Measurements from ENCODE around the gene CKM. TPM values are rescaled to one million over a fixed set of nuclear protein-coding genes. Genes with fewer than 3 reads are reported as not detected.

Gene CKM
- total and polyA plus RNA-seq, 7 donors: 0.48 to 14.4 (median 0.83) TPM

DNA sequence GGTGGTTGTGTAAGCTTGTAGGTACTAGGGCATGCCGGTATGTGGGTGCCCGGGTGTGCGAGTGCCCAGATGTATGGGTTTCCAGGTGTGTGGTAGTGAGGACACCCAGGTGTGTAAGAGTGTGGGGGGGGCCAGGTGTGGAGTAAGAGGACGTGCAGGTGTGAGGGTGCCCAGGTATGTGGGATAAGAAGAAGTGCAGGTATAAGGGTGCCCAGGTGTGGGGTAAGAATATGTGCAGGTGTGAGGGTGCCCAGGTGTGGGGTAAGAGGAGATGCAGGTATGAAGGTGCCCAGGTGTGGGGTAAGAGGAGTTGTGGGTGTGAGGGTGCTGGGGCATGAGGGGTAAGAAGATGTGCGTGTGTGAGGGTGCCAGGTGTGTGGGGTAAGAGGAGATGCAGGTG, 57.3 kb downstream of the CKM start:
- H3K4me3 ChIP-seq: no peak overlapping the region
- WGBS, 2 donors: 96% methylated on average over 5 of the region's 5 CpGs
- TF ChIP-seq, protein P1, sequence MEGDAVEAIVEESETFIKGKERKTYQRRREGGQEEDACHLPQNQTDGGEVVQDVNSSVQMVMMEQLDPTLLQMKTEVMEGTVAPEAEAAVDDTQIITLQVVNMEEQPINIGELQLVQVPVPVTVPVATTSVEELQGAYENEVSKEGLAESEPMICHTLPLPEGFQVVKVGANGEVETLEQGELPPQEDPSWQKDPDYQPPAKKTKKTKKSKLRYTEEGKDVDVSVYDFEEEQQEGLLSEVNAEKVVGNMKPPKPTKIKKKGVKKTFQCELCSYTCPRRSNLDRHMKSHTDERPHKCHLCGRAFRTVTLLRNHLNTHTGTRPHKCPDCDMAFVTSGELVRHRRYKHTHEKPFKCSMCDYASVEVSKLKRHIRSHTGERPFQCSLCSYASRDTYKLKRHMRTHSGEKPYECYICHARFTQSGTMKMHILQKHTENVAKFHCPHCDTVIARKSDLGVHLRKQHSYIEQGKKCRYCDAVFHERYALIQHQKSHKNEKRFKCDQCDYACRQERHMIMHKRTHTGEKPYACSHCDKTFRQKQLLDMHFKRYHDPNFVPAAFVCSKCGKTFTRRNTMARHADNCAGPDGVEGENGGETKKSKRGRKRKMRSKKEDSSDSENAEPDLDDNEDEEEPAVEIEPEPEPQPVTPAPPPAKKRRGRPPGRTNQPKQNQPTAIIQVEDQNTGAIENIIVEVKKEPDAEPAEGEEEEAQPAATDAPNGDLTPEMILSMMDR (IDR thresholded peaks at IDR 0.05): no peak
- TF ChIP-seq POLR2AphosphoS5 (IDR thresholded peaks at IDR 0.05) (no peak), POLR2A (IDR thresholded peaks at IDR 0.05) (no peak), EP300 (IDR thresholded peaks at IDR 0.05) (no peak)
- no peak for DNase-seq
- H3K36me3 ChIP-seq: peaks cover 0 to 59% (median 3%) of the 10 kb centered on the region in 4 donors
- H3K27ac ChIP-seq: no peak overlapping the region
- no peaks in the 10 kb centered on the region for H3K4me1 ChIP-seq
- no peaks in the 10 kb centered on the region for H3K27me3 ChIP-seq
- intact Hi-C loops (cut with DNase I): no loop called here
- H3K9me3 ChIP-seq: no peaks in the 10 kb centered on the region

DNA sequence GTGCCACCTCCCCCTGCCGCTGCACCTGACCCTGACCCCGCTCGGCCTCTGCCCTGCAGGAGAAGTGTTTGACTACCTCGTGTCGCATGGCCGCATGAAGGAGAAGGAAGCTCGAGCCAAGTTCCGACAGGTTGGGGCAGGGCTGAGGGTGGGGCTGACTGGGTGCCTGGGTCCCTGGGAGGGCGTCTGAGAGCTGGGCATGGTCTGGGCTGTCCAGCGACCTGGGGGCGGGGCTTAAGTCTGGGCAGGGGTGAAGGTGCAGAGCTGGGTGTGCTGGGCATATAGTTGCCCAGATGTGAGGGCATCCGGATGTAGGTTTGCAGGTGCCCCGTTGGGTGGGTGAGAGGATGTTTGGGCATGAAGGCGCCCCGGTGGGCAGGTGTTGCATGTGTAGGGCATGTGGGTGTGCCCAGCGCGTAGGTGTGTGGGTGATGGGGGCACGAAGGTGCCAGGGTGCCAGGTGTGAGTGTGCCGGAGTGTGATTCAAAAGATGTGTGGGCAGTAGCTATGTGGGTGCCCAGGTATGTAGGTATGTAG, 57.8 kb downstream of the CKM start:
- Histone ChIP-seq H3K27ac (no peak overlapping the region), H3K4me1 (no peaks in the 10 kb centered on the region), H3K4me3 (no peak overlapping the region), H3K27me3 (no peaks in the 10 kb centered on the region), H3K9me3 (no peaks in the 10 kb centered on the region), H3K36me3 (peaks cover 0 to 54% (median 3%) of the 10 kb centered on the region in 4 donors)
- TF ChIP-seq POLR2A (IDR thresholded peaks at IDR 0.05) (no peak), POLR2AphosphoS5 (IDR thresholded peaks at IDR 0.05) (no peak)
- TF ChIP-seq, protein P1 (IDR thresholded peaks at IDR 0.05): no peak
- intact Hi-C loops (cut with DNase I): no loop called here
- 80 to 91% methylated on average over 19 of the region's 19 CpGs for WGBS, 2 donors
- DNase-seq: no peak

DNA sequence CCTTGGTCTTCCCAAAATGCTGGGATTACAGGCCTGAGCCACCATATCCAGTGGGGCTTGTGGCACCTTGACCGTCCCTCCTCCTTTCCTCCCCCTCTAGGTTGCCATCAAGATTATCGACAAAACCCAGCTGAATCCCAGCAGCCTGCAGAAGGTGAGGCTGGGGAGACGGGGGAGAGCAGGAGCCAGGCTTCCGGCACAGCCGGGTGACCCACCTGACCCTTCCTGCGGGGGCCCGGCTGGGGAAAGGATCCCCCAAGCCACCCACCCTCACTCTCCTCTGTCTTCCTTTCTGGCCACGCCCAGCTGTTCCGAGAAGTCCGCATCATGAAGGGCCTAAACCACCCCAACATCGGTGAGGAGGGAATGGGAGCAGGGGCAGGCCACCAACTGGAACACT, 59.7 kb downstream of the CKM start:
- Histone ChIP-seq H3K36me3 (peaks cover 0 to 45% (median 3%) of the 10 kb centered on the region in 4 donors), H3K27ac (no peak overlapping the region), H3K27me3 (no peaks in the 10 kb centered on the region), H3K9me3 (no peaks in the 10 kb centered on the region), H3K4me3 (no peak overlapping the region), H3K4me1 (no peaks in the 10 kb centered on the region)
- intact Hi-C loops (cut with DNase I): no loop called here
- TF ChIP-seq, protein P1 (IDR thresholded peaks at IDR 0.05): no peak
- TF ChIP-seq POLR2A (IDR thresholded peaks at IDR 0.05) (no peak), POLR2AphosphoS5 (IDR thresholded peaks at IDR 0.05) (no peak), EP300 (IDR thresholded peaks at IDR 0.05) (no peak)
- no peak for DNase-seq
- WGBS, 2 donors: 92 to 96% methylated on average over 11 of the region's 11 CpGs

DNA sequence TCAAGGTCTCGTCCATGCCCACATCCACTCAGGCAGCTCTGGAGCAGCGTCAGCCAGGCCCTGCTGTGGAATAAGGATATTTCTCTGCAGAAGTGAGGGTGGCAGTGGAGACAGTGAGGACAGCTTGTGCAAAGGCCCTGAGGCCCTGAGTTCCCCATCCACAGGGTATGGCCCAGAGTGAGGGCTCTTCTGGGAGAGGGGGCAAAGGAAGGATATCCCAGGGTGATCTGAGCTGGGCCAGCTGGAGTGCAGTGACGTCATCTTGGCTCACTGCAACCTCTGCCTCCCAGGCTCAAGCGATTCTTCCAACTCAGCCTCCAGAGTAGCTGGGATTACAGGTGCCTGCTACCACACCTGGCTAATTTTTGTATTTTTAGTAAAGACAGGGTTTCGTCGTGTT, 60.1 kb downstream of the CKM start:
- DNase-seq: no peak
- H3K9me3 ChIP-seq: no peaks in the 10 kb centered on the region
- H3K36me3 ChIP-seq: peaks cover 0 to 40% (median 2%) of the 10 kb centered on the region in 4 donors
- intact Hi-C loops (cut with DNase I): no loop called here
- H3K27ac ChIP-seq: no peak overlapping the region
- TF ChIP-seq, protein P1 (IDR thresholded peaks at IDR 0.05): no peak
- TF ChIP-seq POLR2AphosphoS5 (IDR thresholded peaks at IDR 0.05) (no peak), EP300 (IDR thresholded peaks at IDR 0.05) (no peak), POLR2A (IDR thresholded peaks at IDR 0.05) (no peak)
- no peaks in the 10 kb centered on the region for H3K4me1 ChIP-seq
- H3K27me3 ChIP-seq: no peaks in the 10 kb centered on the region
- no peak overlapping the region for H3K4me3 ChIP-seq
- WGBS, 2 donors: 91 to 94% methylated on average over 6 of the region's 6 CpGs

DNA sequence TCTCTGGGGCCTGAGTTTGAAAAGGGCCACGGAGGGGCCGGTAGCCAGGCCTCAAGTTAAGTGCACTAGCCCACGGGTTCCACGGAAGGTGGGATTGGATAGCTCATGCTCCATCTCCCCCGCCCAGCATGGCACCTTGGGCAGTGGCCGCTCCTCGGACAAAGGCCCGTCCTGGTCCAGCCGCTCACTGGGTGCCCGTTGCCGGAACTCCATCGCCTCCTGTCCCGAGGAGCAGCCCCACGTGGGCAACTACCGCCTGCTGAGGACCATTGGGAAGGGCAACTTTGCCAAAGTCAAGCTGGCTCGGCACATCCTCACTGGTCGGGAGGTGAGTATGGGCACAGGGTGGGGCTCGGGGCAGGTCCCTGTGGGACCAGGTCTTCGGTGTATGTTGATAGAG, 63.8 kb downstream of the CKM start:
- Histone ChIP-seq H3K27ac (no peak overlapping the region), H3K4me3 (no peak overlapping the region), H3K27me3 (no peaks in the 10 kb centered on the region), H3K36me3 (peaks cover 0 to 23% (median 0%) of the 10 kb centered on the region in 4 donors), H3K4me1 (peaks cover 0 to 8% (median 5%) of the 10 kb centered on the region in 4 donors), H3K9me3 (no peaks in the 10 kb centered on the region)
- DNase-seq: no peak
- 96 to 97% methylated on average over 19 of the region's 19 CpGs for WGBS, 2 donors
- TF ChIP-seq, protein P1 (IDR thresholded peaks at IDR 0.05): no peak
- TF ChIP-seq EP300 (IDR thresholded peaks at IDR 0.05) (no peak), POLR2A (IDR thresholded peaks at IDR 0.05) (no peak)
- intact Hi-C loops (cut with DNase I): loop anchor here (10.0 kb wide), 1 partner anchor 244 kb away; no protein-coding TSS in a partner anchor

All from sigmoid colon (tissue), 7 donors.